Neural cell (in vitro differentiated cells): Measurements from ENCODE around the gene PRRC2B.

Experiments used
- EZH2 ChIP-seq: fragments of 200-600, 300-800 bp; shearing (Covaris generic), sonication (generic); IDR thresholded peaks from 2 replicates; pipeline ENCODE4 v1.6.1; 2014; ENCODE audit warnings: antibody characterized with exemption, low read length, borderline replicate concordance, mild to moderate bottlenecking; ENCODE audit not compliant: insufficient read depth, poor library complexity, severe bottlenecking
- RAD21 ChIP-seq: fragments of 450-650 bp; conservative IDR thresholded peaks from 2 replicates; pipeline ENCODE4 v1.6.1; 2014; ENCODE audit warnings: antibody characterized with exemption, mild to moderate bottlenecking, moderate library complexity
- TF ChIP-seq, protein P1 (sequence below): fragments of 450-650 bp; IDR thresholded peaks from 2 replicates; pipeline ENCODE4 v1.5.1; 2014; ENCODE audit warnings: antibody characterized with exemption, mild to moderate bottlenecking, moderate library complexity; ENCODE audit not compliant: poor library complexity, severe bottlenecking
- TF ChIP-seq, protein P2 (sequence below): IDR thresholded peaks from 2 replicates; pipeline ENCODE4 v1.6.1; 2012; ENCODE audit warnings: borderline replicate concordance

DNA sequence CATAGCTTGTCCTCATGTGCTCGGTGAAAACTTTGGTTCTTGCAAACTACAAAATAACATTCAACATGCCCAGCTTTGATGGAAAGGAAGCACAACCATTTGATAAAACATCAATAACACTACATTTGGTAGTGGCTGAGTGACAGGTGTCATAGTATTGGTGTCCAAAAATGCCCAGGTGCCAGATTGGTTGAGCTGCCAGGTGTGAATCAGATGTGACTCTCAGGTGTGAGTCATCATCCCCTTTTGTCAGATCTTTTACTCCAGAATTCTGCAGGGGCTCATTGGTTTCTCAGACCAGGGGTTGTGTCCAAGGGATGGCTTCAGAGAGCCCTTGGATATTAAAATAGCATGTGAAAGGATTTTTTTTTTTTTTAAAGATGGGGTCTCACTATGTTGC is 86.4 kb downstream of the PRRC2B start:
- TF ChIP-seq RAD21 (no peak), EZH2 (no peak)
- TF ChIP-seq, protein P1, sequence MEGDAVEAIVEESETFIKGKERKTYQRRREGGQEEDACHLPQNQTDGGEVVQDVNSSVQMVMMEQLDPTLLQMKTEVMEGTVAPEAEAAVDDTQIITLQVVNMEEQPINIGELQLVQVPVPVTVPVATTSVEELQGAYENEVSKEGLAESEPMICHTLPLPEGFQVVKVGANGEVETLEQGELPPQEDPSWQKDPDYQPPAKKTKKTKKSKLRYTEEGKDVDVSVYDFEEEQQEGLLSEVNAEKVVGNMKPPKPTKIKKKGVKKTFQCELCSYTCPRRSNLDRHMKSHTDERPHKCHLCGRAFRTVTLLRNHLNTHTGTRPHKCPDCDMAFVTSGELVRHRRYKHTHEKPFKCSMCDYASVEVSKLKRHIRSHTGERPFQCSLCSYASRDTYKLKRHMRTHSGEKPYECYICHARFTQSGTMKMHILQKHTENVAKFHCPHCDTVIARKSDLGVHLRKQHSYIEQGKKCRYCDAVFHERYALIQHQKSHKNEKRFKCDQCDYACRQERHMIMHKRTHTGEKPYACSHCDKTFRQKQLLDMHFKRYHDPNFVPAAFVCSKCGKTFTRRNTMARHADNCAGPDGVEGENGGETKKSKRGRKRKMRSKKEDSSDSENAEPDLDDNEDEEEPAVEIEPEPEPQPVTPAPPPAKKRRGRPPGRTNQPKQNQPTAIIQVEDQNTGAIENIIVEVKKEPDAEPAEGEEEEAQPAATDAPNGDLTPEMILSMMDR: no peak
- TF ChIP-seq, protein P2, sequence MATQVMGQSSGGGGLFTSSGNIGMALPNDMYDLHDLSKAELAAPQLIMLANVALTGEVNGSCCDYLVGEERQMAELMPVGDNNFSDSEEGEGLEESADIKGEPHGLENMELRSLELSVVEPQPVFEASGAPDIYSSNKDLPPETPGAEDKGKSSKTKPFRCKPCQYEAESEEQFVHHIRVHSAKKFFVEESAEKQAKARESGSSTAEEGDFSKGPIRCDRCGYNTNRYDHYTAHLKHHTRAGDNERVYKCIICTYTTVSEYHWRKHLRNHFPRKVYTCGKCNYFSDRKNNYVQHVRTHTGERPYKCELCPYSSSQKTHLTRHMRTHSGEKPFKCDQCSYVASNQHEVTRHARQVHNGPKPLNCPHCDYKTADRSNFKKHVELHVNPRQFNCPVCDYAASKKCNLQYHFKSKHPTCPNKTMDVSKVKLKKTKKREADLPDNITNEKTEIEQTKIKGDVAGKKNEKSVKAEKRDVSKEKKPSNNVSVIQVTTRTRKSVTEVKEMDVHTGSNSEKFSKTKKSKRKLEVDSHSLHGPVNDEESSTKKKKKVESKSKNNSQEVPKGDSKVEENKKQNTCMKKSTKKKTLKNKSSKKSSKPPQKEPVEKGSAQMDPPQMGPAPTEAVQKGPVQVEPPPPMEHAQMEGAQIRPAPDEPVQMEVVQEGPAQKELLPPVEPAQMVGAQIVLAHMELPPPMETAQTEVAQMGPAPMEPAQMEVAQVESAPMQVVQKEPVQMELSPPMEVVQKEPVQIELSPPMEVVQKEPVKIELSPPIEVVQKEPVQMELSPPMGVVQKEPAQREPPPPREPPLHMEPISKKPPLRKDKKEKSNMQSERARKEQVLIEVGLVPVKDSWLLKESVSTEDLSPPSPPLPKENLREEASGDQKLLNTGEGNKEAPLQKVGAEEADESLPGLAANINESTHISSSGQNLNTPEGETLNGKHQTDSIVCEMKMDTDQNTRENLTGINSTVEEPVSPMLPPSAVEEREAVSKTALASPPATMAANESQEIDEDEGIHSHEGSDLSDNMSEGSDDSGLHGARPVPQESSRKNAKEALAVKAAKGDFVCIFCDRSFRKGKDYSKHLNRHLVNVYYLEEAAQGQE: no peak
